Fibroblast of lung (primary cell): ENCODE data around the gene ASB12.

ENCODE experiments used
- EZH2 ChIP-seq: IDR thresholded peaks from 2 replicates; pipeline ENCODE4 v1.5.1; 2012; ENCODE audit warnings: low read length, control low read depth, mild to moderate bottlenecking; ENCODE audit errors: missing control alignments
- TF ChIP-seq, protein P1 (sequence below), 2 donors: IDR thresholded peaks in 1 of 2; conservative IDR thresholded peaks in 1 of 2; 1 replicate in 1 of 2; 2 replicates in 1 of 2; pipeline ENCODE4 v1.5.1; 2011 to 2012; ENCODE audit warnings: low read length in 2 of 2, control low read depth in 1 of 2, inconsistent platforms in 1 of 2, low read depth in 1 of 2, mild to moderate bottlenecking in 1 of 2

DNA sequence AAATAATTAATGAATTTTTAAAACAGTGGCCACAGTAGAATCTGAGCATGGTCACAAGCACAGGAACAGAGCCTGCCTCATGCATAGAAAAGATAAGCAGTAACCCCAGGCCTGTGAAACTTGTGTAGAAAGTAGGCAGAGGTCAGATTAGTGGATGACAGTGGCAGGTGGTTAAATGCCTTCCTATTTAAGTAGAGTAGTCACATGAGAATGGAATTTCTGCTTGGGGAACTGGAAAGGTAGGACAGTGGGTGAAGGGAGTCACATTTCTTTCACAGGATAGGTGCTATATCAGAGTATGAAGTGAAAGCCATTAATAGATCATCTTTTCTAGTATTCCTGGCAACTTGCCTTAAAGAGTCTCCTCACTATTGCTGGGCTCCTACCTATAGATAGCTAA lies 34.9 kb upstream of the ASB12 start:
- TF ChIP-seq, protein P1, sequence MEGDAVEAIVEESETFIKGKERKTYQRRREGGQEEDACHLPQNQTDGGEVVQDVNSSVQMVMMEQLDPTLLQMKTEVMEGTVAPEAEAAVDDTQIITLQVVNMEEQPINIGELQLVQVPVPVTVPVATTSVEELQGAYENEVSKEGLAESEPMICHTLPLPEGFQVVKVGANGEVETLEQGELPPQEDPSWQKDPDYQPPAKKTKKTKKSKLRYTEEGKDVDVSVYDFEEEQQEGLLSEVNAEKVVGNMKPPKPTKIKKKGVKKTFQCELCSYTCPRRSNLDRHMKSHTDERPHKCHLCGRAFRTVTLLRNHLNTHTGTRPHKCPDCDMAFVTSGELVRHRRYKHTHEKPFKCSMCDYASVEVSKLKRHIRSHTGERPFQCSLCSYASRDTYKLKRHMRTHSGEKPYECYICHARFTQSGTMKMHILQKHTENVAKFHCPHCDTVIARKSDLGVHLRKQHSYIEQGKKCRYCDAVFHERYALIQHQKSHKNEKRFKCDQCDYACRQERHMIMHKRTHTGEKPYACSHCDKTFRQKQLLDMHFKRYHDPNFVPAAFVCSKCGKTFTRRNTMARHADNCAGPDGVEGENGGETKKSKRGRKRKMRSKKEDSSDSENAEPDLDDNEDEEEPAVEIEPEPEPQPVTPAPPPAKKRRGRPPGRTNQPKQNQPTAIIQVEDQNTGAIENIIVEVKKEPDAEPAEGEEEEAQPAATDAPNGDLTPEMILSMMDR (conservative IDR thresholded peaks at IDR 0.05 in 1 of 2, IDR thresholded peaks at IDR 0.05 in 1 of 2; ENCODE audit: low read depth in 1 of 2, low read length in 2 of 2) = no peak
- no peak for TF ChIP-seq EZH2
